HG03354 (cell line): ENCODE data around the gene PROM1.

Source experiments
- ATAC-seq: cut with Tn5 transposase; IDR thresholded peaks from one replicate; pipeline ENCODE4 v1.9.1; 2021; ENCODE audit warnings: mild to moderate bottlenecking; ENCODE audit not compliant: unreplicated experiment, poor library complexity, severe bottlenecking

PROM1 gene

GRCh38 chr4:16083241-16084191, at the start of gene PROM1:
Gene PROM1 (minus strand): TSS chr4:16084023. CDS start chr4:16075906, 8,117 bp downstream.
- ATAC-seq: no peak

DNA sequence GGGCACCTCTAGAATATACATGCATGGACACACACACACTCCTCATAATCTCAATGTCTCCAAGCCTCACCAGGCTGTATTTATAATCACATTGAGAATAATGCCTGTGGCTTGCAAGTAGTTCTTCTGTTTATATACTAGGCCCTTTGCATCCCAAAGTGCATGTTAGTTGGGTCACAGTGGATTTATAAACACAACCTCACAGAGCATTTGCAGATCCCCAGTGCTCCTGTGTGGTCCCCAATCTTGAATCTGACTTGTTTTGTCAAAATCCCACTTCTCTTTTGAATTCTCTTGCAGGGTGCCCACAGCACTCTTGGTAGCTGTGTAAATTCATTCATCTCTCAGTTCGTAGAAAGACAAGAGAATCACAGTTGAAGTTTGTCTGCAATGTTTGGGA, 49.6 kb upstream of the PROM1 start:
- ATAC-seq: no peak

- no peak for ATAC-seq
These were observed 47.5 kb upstream of the PROM1 start for GRCh38 chr4:16131293-16131692.

- no peak for ATAC-seq
These were observed 45.5 kb upstream of the PROM1 start for GRCh38 chr4:16129336-16129735.

- no peak for ATAC-seq
These were observed 42.9 kb upstream of the PROM1 start for GRCh38 chr4:16126714-16127113.

DNA sequence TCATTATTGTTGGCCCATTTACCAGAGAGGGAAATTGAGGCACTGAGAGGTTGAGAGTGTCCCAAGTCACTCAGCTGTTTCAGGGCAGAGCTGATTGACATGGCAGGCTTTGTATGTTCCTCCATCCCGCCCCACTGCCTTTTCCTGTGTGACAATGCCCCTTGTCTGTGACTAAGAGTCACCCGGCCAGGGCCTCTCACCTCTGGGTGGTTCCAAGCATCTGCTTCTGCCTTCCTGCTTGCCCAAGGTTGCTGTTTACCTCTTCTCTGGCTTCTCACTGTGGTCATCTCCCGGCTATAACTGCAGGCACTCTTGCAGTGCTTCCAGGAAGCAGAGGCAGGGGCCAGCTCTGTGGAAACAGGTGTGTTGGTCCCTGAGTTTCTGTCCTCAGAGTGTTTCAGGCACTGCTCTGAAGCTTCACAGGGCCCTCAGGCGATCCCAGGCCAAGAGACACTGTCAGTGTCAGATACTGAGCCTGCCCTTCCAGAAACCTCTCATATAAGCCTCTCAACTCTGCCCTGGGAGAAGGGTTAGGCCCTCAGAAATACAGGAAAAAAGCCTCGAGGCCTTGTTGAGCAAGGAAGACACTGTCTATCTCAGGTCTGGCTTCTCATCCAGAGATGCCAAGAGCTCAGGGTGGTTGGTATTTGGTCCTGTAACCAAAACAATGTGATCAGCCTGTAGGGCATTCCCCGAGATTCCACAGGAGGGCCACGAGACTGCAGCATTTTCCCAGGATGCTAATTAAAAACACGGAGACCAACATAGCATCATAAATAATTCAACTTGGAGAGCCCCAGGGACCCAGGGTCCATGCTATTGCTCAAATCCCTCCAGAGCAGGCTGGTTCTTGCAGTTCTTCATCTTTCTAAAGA, 42.0 kb upstream of the PROM1 start:
- ATAC-seq: no peak

DNA sequence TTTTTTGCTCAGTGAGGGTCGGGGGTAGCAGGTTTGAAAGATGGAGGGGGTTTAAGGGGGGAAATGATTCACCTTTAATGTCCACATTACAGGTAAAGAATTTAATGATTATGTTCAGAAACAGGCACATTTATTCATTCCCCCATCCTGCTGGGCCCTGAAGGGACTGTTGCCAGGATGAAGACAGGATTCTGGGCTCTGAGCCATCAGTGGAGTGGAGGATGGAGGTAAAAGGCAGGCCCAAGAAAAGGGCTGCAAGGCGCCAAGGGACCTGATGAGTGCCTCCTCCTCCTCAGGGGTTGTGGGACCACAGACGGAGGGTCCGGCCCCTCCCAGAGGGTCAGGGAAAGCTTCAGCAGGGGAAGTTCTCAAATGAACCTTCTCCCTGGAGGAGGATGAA, 40.4 kb upstream of the PROM1 start:
- no peak for ATAC-seq

GRCh38 chr4:16123356-16124084, 39.7 kb upstream of the PROM1 start:
- ATAC-seq: no peak

DNA sequence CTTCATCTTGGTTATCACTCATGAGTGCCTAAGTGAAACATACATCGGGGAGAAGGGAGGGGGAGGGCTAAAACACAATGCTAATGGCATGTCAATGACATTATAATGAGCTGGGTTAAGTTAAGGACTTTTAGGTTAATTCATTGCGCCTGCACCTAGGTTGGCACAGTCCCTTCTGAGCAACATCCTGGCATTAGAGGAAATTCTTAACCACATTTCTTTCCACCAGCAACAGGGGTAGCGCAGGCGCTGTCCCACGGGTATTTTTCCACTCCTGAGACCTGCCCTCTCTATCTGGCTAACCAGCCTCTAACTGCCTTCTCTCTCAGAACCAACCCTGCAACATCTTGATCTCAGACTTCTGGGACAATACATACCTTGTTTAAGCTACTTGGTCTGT, 39.0 kb upstream of the PROM1 start:
- ATAC-seq: no peak

GRCh38 chr4:16122308-16122711, 38.5 kb upstream of the PROM1 start:
- no peak for ATAC-seq

- no peak for ATAC-seq
These were observed 36.9 kb upstream of the PROM1 start for GRCh38 chr4:16120720-16121119.

DNA sequence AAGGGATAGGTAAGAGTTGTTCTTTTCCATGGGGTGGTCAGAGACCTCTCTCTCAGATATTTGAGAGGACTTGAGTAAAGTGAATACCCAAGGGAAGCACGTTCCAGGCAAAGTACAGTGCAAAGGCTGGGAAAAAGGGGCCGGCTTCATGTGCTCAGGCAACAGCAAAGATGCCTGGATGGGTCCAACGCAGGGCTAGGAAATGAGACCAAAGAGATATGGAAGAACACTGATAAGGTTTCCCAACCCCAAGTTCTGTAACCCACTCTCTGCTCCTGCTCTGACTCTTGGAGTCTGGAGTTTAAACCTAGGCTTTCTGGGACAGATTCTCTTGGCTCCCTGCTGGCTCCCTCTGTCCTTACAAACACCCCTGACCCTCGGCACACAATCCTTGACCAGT, 36.2 kb upstream of the PROM1 start:
- ATAC-seq: no peak

DNA sequence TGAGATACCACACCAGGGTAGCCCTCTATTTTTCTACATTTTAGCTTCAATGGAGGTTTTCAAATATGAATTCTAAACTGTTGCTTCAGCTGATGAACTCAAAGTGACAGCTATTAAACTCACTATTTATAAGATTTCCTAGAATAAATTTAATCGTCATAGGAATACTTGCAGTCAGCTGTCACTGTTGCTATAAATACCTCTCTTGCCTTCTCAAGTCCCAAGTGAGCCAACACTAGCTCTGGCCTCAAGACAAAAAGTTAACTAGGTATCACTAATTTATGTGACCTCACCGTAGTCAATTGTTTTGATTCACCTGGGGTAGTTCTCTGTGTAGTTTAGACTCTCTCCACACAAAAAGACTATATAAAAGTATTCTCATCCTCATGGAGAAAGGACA, 34.3 kb upstream of the PROM1 start:
- ATAC-seq: no peak

- ATAC-seq: no peak
These were observed 33.3 kb upstream of the PROM1 start for GRCh38 chr4:16117164-16117563.

DNA sequence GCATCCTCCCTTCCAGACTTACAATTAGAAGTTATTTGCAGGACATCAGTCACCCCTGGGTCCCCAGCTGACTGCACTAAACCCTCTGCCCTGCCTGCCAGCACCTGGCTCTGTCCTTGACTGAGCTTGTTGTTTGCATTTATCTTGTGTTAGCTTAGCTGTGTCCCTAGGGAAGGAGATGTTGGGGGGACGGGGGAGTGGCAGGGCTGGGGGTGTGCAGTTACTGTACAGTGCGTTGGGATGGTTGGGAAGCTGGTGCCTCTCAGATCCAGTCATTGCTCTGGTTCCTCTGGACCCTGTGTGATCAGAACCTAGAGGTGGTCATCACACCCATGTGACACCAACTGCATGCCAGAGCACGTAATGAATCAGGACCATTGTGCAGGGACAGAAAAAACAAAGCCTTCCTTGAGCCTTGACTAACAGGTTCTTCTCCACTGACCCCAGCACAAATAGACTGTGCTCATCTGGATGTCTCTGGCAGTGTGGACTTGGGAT, 32.7 kb upstream of the PROM1 start:
- ATAC-seq: no peak

GRCh38 chr4:16116019-16116418, 32.2 kb upstream of the PROM1 start:
- ATAC-seq: no peak

DNA sequence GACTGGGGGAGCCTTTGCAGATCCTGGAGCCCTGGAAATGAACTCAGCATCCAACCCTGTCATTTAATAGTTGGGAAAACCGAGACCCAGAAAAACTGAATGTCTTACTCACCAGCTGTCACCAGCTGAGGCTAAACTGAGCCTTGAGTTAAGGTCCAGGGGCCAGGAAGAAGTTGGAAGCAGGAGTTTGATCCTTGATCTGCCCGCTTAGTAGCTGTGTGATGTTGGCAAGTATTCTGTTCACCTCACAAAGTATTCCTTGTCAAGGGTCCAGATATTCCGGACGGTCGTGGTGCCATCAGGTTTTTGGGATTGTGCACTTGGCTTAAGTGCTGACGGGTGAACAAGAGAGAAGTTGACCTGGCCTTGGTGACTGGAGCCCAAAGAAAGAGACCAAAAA, 30.7 kb upstream of the PROM1 start:
- ATAC-seq: no peak

DNA sequence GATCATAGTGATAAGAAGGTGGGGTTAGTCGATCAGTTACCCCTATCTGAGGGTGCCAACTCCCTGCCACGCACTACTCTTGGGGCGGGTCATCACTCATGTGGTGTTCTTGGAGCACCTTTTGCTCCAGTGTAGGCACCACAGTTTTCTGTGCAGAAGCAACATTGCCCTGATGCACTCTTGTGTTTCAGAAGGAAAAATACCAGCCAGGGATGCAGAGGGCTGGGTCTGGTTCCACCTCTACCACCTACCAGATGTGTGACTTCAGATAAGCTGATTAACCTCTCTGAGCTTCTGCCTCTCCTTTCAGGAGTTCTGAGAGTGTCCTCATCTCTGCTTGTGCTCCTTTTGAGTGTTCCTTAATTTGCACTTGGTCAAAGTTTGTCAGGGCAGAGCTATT, 29.9 kb upstream of the PROM1 start:
- ATAC-seq: no peak

DNA sequence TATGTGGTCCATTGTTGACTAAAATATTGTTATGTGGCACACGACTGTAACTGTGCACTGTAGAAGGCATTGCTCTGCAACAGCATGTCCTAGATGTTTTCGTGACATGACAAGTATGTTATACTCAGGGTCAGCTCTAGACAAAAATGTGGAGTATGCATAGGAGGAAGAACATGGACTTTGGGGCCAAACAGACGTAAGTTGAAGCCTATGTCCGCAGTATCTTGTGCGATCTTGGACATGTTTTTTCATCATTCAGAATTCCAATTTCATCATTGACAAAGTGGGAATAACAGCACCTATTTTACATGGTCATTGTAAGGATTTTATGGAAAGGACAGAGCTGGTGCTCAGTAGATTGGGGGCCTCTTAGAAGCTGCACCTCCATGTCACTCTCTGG, 27.7 kb upstream of the PROM1 start:
- no peak for ATAC-seq
